Endothelial cell of umbilical vein (primary cell): Measurements from ENCODE around the gene ELP4.

ENCODE experiments used
- EZH2 ChIP-seq: IDR thresholded peaks from 2 replicates; pipeline ENCODE4 v1.6.1; 2012; ENCODE audit warnings: borderline replicate concordance, low read depth, mild to moderate bottlenecking, moderate library complexity, low read length, inconsistent platforms; ENCODE audit not compliant: severe bottlenecking
- POLR2A ChIP-seq: IDR thresholded peaks from 2 replicates; pipeline ENCODE4 v1.6.1; 2012; ENCODE audit warnings: low read depth, mild to moderate bottlenecking, control low read depth, low read length
- POLR2AphosphoS5 ChIP-seq: IDR thresholded peaks from 2 replicates; pipeline ENCODE4 v1.6.1; 2012; ENCODE audit warnings: low read depth, mild to moderate bottlenecking, control low read depth, low read length, moderate library complexity; ENCODE audit not compliant: insufficient read depth
- TF ChIP-seq, protein P1 (sequence below), 2 donors: IDR thresholded peaks; 1 replicate in 1 of 2; 2 replicates in 1 of 2; pipeline ENCODE4 v1.5.1; 2011; ENCODE audit warnings: low read length in 2 of 2, mild to moderate bottlenecking in 2 of 2, moderate library complexity in 2 of 2, control low read depth in 1 of 2, inconsistent platforms in 1 of 2, low read depth in 1 of 2; ENCODE audit not compliant: insufficient read depth in 1 of 2; ENCODE audit errors: extremely low read depth in 1 of 2

- TF ChIP-seq EZH2 (no peak), POLR2AphosphoS5 (no peak), POLR2A (no peak)
- TF ChIP-seq, protein P1, sequence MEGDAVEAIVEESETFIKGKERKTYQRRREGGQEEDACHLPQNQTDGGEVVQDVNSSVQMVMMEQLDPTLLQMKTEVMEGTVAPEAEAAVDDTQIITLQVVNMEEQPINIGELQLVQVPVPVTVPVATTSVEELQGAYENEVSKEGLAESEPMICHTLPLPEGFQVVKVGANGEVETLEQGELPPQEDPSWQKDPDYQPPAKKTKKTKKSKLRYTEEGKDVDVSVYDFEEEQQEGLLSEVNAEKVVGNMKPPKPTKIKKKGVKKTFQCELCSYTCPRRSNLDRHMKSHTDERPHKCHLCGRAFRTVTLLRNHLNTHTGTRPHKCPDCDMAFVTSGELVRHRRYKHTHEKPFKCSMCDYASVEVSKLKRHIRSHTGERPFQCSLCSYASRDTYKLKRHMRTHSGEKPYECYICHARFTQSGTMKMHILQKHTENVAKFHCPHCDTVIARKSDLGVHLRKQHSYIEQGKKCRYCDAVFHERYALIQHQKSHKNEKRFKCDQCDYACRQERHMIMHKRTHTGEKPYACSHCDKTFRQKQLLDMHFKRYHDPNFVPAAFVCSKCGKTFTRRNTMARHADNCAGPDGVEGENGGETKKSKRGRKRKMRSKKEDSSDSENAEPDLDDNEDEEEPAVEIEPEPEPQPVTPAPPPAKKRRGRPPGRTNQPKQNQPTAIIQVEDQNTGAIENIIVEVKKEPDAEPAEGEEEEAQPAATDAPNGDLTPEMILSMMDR (IDR thresholded peaks at IDR 0.05; ENCODE audit: extremely low read depth in 1 of 2, insufficient read depth in 1 of 2, low read depth in 1 of 2, low read length in 2 of 2) = no peak
These were observed 297.6 kb downstream of the ELP4 start for GRCh38 chr11:31806928-31807798.
